Ishikawa (cell line): ENCODE measurements around the gene BBS9.

Source experiments
- CREB1 ChIP-seq: IDR thresholded peaks from 2 replicates; pipeline ENCODE4 v1.6.1; 2012; ENCODE audit warnings: low read depth
- EP300 ChIP-seq: IDR thresholded peaks from 2 replicates; pipeline ENCODE4 v1.6.1; 2012; ENCODE audit warnings: borderline replicate concordance
- FOXM1 ChIP-seq: IDR thresholded peaks from 2 replicates; pipeline ENCODE4 v1.6.1; 2012; ENCODE audit warnings: low read depth, borderline replicate concordance
- NFIC ChIP-seq: IDR thresholded peaks from 2 replicates; pipeline ENCODE4 v1.6.1; 2012
- RAD21 ChIP-seq: IDR thresholded peaks from 2 replicates; pipeline ENCODE4 v1.6.1; 2012; ENCODE audit warnings: low read depth
- TAF1 ChIP-seq: IDR thresholded peaks from 2 replicates; pipeline ENCODE4 v1.6.1; 2012; ENCODE audit warnings: low read depth, mild to moderate bottlenecking
- TCF12 ChIP-seq: IDR thresholded peaks from 2 replicates; pipeline ENCODE4 v1.6.1; 2012; ENCODE audit warnings: low read depth
- TEAD4 ChIP-seq: IDR thresholded peaks from 2 replicates; pipeline ENCODE4 v1.6.1; 2012
- YY1 ChIP-seq: IDR thresholded peaks from 2 replicates; pipeline ENCODE4 v1.6.1; 2012; ENCODE audit warnings: low read depth
- ZBTB7A ChIP-seq: IDR thresholded peaks from 2 replicates; pipeline ENCODE4 v1.6.1; 2012; ENCODE audit warnings: low read depth
- TF ChIP-seq, protein P1 (sequence below): IDR thresholded peaks from 2 replicates; pipeline ENCODE4 v1.6.1; 2012; ENCODE audit warnings: low read depth, mild to moderate bottlenecking
- TF ChIP-seq, protein P2 (sequence below): IDR thresholded peaks from 2 replicates; pipeline ENCODE4 v1.6.1; 2012
- TF ChIP-seq, protein P3 (sequence below): IDR thresholded peaks from 2 replicates; pipeline ENCODE4 v1.6.1; 2012

The BBS9 gene

DNA sequence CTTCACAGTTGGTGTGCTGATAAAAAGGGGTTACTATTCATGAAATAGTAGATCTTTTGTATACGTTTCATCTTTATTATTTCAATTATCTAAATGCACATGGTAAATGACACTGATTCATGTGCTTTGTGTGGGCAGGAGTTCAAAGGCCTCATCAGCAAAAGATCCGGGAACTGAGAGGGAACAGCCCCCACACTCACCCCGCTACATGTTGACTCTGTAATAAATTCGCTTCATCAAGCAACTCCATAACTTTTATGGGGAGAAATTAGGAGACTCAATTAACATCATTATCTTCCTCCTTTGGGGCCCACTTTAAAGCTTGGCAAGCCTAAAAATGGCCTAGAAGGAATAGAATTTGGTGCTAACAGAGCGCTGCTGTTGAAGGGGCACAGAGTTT is 525.3 kb downstream of the BBS9 start:
- TF ChIP-seq TEAD4: no peak
- TF ChIP-seq, protein P1, sequence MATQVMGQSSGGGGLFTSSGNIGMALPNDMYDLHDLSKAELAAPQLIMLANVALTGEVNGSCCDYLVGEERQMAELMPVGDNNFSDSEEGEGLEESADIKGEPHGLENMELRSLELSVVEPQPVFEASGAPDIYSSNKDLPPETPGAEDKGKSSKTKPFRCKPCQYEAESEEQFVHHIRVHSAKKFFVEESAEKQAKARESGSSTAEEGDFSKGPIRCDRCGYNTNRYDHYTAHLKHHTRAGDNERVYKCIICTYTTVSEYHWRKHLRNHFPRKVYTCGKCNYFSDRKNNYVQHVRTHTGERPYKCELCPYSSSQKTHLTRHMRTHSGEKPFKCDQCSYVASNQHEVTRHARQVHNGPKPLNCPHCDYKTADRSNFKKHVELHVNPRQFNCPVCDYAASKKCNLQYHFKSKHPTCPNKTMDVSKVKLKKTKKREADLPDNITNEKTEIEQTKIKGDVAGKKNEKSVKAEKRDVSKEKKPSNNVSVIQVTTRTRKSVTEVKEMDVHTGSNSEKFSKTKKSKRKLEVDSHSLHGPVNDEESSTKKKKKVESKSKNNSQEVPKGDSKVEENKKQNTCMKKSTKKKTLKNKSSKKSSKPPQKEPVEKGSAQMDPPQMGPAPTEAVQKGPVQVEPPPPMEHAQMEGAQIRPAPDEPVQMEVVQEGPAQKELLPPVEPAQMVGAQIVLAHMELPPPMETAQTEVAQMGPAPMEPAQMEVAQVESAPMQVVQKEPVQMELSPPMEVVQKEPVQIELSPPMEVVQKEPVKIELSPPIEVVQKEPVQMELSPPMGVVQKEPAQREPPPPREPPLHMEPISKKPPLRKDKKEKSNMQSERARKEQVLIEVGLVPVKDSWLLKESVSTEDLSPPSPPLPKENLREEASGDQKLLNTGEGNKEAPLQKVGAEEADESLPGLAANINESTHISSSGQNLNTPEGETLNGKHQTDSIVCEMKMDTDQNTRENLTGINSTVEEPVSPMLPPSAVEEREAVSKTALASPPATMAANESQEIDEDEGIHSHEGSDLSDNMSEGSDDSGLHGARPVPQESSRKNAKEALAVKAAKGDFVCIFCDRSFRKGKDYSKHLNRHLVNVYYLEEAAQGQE: no peak
- TF ChIP-seq CREB1: no peak
- no peak for TF ChIP-seq FOXM1
- TF ChIP-seq ZBTB7A: no peak
- no peak for TF ChIP-seq YY1
- TF ChIP-seq, protein P2, sequence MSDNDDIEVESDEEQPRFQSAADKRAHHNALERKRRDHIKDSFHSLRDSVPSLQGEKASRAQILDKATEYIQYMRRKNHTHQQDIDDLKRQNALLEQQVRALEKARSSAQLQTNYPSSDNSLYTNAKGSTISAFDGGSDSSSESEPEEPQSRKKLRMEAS: no peak
- no peak for TF ChIP-seq EP300
- TF ChIP-seq NFIC: no peak
- no peak for TF ChIP-seq RAD21
- TF ChIP-seq TCF12: no peak
- TF ChIP-seq, protein P3, sequence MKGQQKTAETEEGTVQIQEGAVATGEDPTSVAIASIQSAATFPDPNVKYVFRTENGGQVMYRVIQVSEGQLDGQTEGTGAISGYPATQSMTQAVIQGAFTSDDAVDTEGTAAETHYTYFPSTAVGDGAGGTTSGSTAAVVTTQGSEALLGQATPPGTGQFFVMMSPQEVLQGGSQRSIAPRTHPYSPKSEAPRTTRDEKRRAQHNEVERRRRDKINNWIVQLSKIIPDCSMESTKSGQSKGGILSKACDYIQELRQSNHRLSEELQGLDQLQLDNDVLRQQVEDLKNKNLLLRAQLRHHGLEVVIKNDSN: no peak
- no peak for TF ChIP-seq TAF1
